ENCODE data around the gene RNASE12.

GRCh38 chr14:20578325-20578724, 12.9 kb downstream of the RNASE12 start:
- TF ChIP-seq TCF12 (IDR thresholded peaks at IDR 0.05; ENCODE audit: low read depth) (no peak), FOXM1 (IDR thresholded peaks at IDR 0.05; ENCODE audit: borderline replicate concordance, low read depth) (no peak), TEAD4 (IDR thresholded peaks at IDR 0.05) (no peak), REST (IDR thresholded peaks at IDR 0.05; ENCODE audit: low read depth) (no peak)
- TF ChIP-seq, protein P1, sequence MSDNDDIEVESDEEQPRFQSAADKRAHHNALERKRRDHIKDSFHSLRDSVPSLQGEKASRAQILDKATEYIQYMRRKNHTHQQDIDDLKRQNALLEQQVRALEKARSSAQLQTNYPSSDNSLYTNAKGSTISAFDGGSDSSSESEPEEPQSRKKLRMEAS (IDR thresholded peaks at IDR 0.05), result no peak

All from Ishikawa (cell line).